ENCODE results near the gene TRIM39.

- TF ChIP-seq CTCF (IDR thresholded peaks at IDR 0.05; ENCODE audit: poor library complexity, severe bottlenecking): no peak
- TF ChIP-seq RAD21 (conservative IDR thresholded peaks at IDR 0.05): no peak
- no peak for TF ChIP-seq REST (IDR thresholded peaks at IDR 0.05; ENCODE audit: borderline replicate concordance)
Measured at GRCh38 chr6:30359276-30359675, 32.5 kb downstream of the TRIM39 start.
